Ramos (cell line): ENCODE measurements around the gene CCDC195.

Experiments
- in situ Hi-C: fragments of 300-500 bp; cut with MboI; formaldehyde crosslinking; loops from one replicate; pipeline ENCODE4 v1.14.3; 2022; ENCODE audit warnings: low sequenced_read_pairs; ENCODE audit not compliant: unreplicated experiment

CCDC195 gene

GRCh38 chr2:224716201-224716600 lies at the start of gene CCDC195:
CCDC195 (minus strand) TSS chr2:224716365; CDS start chr2:224716365, 0 bp downstream.
- in situ Hi-C loops: no loop called here

- in situ Hi-C loops: no loop called here
Observed at GRCh38 chr2:224764565-224765236, 48.5 kb upstream of the CCDC195 start.

- in situ Hi-C loops: no loop called here
Observed at GRCh38 chr2:224757934-224758548, 41.9 kb upstream of the CCDC195 start.

- in situ Hi-C loops: no loop called here
Observed at GRCh38 chr2:224753743-224754540, 37.8 kb upstream of the CCDC195 start.

GRCh38 chr2:224751996-224752698 lies 36.0 kb upstream of the CCDC195 start:
- in situ Hi-C loops: no loop called here

GRCh38 chr2:224749136-224749535 lies 33.0 kb upstream of the CCDC195 start:
- in situ Hi-C loops: no loop called here

- in situ Hi-C loops: no loop called here
Observed at GRCh38 chr2:224747765-224748164, 31.6 kb upstream of the CCDC195 start.

GRCh38 chr2:224736227-224736626 lies 20.1 kb upstream of the CCDC195 start:
- in situ Hi-C loops: no loop called here

GRCh38 chr2:224734949-224735348 lies 18.8 kb upstream of the CCDC195 start:
- in situ Hi-C loops: no loop called here

- in situ Hi-C loops: no loop called here
Observed at GRCh38 chr2:224731665-224732064, 15.5 kb upstream of the CCDC195 start.

- in situ Hi-C loops: no loop called here
Observed at GRCh38 chr2:224729435-224729834, 13.3 kb upstream of the CCDC195 start.

- in situ Hi-C loops: no loop called here
Observed at GRCh38 chr2:224724331-224724730, 8.2 kb upstream of the CCDC195 start.

- in situ Hi-C loops: no loop called here
Observed at GRCh38 chr2:224723586-224724217, 7.5 kb upstream of the CCDC195 start.

- in situ Hi-C loops: no loop called here
Observed at GRCh38 chr2:224722770-224723169, 6.6 kb upstream of the CCDC195 start.

- in situ Hi-C loops: no loop called here
Observed at GRCh38 chr2:224722250-224722649, 6.1 kb upstream of the CCDC195 start.

- in situ Hi-C loops: no loop called here
Observed at GRCh38 chr2:224716921-224717320, 756 bp upstream of the CCDC195 start.

- in situ Hi-C loops: no loop called here
Observed at GRCh38 chr2:224711859-224712665, 4.1 kb downstream of the CCDC195 start.

GRCh38 chr2:224711381-224711780 lies 4.8 kb downstream of the CCDC195 start:
- in situ Hi-C loops: no loop called here

- in situ Hi-C loops: no loop called here
Observed at GRCh38 chr2:224709301-224709700, 6.9 kb downstream of the CCDC195 start.
